Thyroid gland (tissue), 4 donors: ENCODE measurements around the gene AP1B1. TPM values are rescaled to one million over a fixed set of nuclear protein-coding genes. Genes with fewer than 3 reads are reported as not detected.
"Not testable (repeated sequence)": the region's sequence is repeated elsewhere in the genome, so short reads cannot be mapped to it uniquely, and the experiment has no call there.

Source experiments
- DNase-seq, 2 donors: peaks; one replicate each; pipeline ENCODE4 v3.0.0-alpha.2; 2019
- H3K27ac ChIP-seq, 3 donors: fragments of 200-600 bp; sonication (generic); 1 replicate in 2 of 3; 2 replicates in 1 of 3; pipeline ENCODE4 v1.5.1; 2016 to 2019; ENCODE audit warnings: mild to moderate bottlenecking in 1 of 3, moderate library complexity in 1 of 3
- H3K27me3 ChIP-seq: fragments of 200-600 bp; sonication (generic); one replicate; pipeline ENCODE4 v1.5.1; 2019
- H3K36me3 ChIP-seq, 2 donors: fragments of 200-600 bp; sonication (generic); one replicate each; pipeline ENCODE4 v1.5.1; 2016 to 2019
- H3K4me1 ChIP-seq, 2 donors: fragments of 200-600 bp; sonication (generic); one replicate each; pipeline ENCODE4 v1.5.1; 2017 to 2019
- H3K4me3 ChIP-seq, 3 donors: fragments of 200-600 bp; sonication (generic); replicated peaks in 1 of 3; 1 replicate in 2 of 3; 2 replicates in 1 of 3; pipeline ENCODE4 v1.5.1; 2016; ENCODE audit warnings: mild to moderate bottlenecking in 1 of 3
- H3K9me3 ChIP-seq: fragments of 200-600 bp; sonication (generic); one replicate; pipeline ENCODE4 v1.5.1; 2017
- CTCF ChIP-seq, 6 experiments: fragments of 200-600 bp in 3 of 6; fragments of 450-650 bp in 3 of 6; sonication (generic) in 3 of 6; IDR thresholded peaks; one replicate each; pipeline ENCODE4 v1.5.1; 2016 to 2019; ENCODE audit warnings: antibody characterized with exemption in 6 of 6, mild to moderate bottlenecking in 2 of 6, inconsistent platforms in 1 of 6, moderate library complexity in 1 of 6
- POLR2A ChIP-seq, 2 donors: fragments of 450-650 bp; IDR thresholded peaks; one replicate each; pipeline ENCODE4 v1.6.1; 2017; ENCODE audit warnings: antibody characterized with exemption in 2 of 2, mild to moderate bottlenecking in 2 of 2, moderate library complexity in 1 of 2
- WGBS, 2 donors: methylation state at CpG; one replicate each; pipeline ENCODE4 v1.1.5; 2017; 5-methylcytosine and 5-hydroxymethylcytosine counted together
- intact Hi-C: fragments of 100-400 bp; cut with DNase I; formaldehyde crosslinking; loops from one replicate; pipeline ENCODE4 v1.15.1; 2023
- total RNA-seq, 4 donors: library from RNA; depleted of rRNA; stranded (reverse); fragments of >200 nt; gene quantifications; one replicate each; pipeline ENCODE4 v1.2.3, GENCODE V29; 2016

AP1B1 gene
- total RNA-seq, 4 donors from 2014 or later = 45.0 to 103 (median 91.4) TPM

DNA sequence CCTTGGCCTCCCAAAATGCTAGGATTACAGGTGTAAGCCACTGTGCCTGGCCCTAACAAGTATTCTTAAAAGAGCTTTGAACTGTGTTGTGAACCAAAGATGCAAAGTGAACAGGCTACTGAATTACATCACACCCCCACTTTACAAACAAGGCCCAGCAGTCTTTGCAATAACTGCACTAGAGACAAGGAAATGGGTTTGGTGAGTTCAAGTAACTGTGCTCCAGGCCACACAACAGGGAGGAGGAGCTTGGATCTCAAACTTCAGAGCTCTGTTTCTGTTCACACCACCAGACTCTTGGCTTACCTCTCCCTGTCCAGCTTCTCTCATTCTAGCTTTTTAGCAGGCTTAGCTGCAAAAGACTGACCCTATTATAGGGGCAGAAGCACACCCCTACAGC is 42.4 kb downstream of the AP1B1 start:
- no peak overlapping the region for H3K4me3 ChIP-seq
- peaks cover 25 to 42% of the 10 kb centered on the region in 2 donors for H3K36me3 ChIP-seq
- no peaks in the 10 kb centered on the region for H3K9me3 ChIP-seq
- H3K27me3 ChIP-seq = no peaks in the 10 kb centered on the region
- DNase-seq = no peak
- H3K4me1 ChIP-seq = peaks cover 20 to 30% of the 10 kb centered on the region in 2 donors
- H3K27ac ChIP-seq = peak overlapping the region in 1 of 3 donors; percentile 18
- intact Hi-C loops = no loop called here
- TF ChIP-seq CTCF (IDR thresholded peaks at IDR 0.05) (no peak), POLR2A (IDR thresholded peaks at IDR 0.05) (no peak)

DNA sequence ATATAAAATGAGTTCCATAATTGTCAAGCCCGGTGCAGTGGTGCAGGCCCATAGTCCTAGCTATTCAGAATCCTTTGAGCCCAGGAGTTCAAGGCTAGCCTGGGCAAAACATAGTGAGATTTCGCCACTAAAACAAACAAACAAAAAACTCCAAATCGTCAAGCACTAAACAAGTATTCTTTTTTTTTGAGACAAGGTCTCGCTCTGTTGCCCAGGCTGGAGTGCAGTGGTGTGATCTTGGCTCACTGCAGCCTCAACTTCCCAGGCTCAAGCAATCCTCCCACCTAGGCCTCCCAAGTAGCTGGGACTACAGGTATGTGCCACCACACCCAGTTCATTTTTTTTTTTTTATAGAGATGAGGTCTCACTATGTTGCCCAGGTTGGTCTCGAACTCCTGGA is 43.5 kb downstream of the AP1B1 start:
- Histone ChIP-seq H3K36me3 (peaks cover 23 to 41% of the 10 kb centered on the region in 2 donors), H3K27ac (peak overlapping the region; percentile 6 to 35 (median 30)), H3K4me1 (peaks cover 20 to 30% of the 10 kb centered on the region in 2 donors)
- H3K9me3 ChIP-seq, H3K27me3 ChIP-seq, H3K4me3 ChIP-seq, intact Hi-C loops, DNase-seq: not testable (repeated sequence)
- 85 to 88% methylated on average over 5 of the region's 5 CpGs for WGBS, 2 donors

DNA sequence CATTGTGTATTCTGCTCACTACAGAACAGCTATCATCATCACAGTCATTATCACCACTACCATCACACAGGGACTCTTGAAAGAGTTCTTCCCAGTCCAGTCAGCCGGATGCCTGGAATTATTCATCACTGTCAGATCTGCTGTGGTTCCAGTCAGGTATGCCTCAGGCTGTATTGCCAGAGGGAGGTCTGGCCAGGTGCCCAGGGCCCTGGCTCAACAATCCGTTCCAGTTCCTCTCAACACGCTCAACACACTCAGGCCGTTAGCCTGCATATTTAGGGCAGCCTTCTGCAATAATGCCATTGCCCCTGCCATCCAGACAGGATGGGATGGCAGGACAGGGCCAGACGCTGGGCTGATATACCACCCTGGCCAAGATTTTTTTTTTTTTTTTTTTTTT is 44.2 kb downstream of the AP1B1 start:
- H3K27me3 ChIP-seq = no peaks in the 10 kb centered on the region
- intact Hi-C loops = no loop called here
- peak; percentile 96 to 97 for DNase-seq
- H3K27ac ChIP-seq = peak overlapping the region in 1 of 3 donors; percentile 57
- H3K4me3 ChIP-seq = no peak overlapping the region
- TF ChIP-seq CTCF (IDR thresholded peaks at IDR 0.05) = no peak
- no peak for TF ChIP-seq POLR2A (IDR thresholded peaks at IDR 0.05)
- H3K4me1 ChIP-seq = peaks cover 20 to 30% of the 10 kb centered on the region in 2 donors
- H3K36me3 ChIP-seq = peaks cover 20 to 41% of the 10 kb centered on the region in 2 donors
- H3K9me3 ChIP-seq = no peaks in the 10 kb centered on the region
- 25 to 30% methylated on average over 5 of the region's 5 CpGs for WGBS, 2 donors

GRCh38 chr22:29343313-29343805 is 45.0 kb downstream of the AP1B1 start:
- H3K9me3 ChIP-seq = no peaks in the 10 kb centered on the region
- no peaks in the 10 kb centered on the region for H3K27me3 ChIP-seq
- peak; percentile 92 to 94 for DNase-seq
- peaks cover 20 to 30% of the 10 kb centered on the region in 2 donors for H3K4me1 ChIP-seq
- H3K36me3 ChIP-seq = peaks cover 27 to 41% of the 10 kb centered on the region in 2 donors
- no peak for TF ChIP-seq CTCF (IDR thresholded peaks at IDR 0.05)
- no peak for TF ChIP-seq POLR2A (IDR thresholded peaks at IDR 0.05)
- intact Hi-C loops = no loop called here
- peak overlapping the region; percentile 1 to 57 (median 35) for H3K27ac ChIP-seq
- WGBS, 2 donors = 44 to 62% methylated on average over 4 to 7 of the region's 7 CpGs
- no peak overlapping the region for H3K4me3 ChIP-seq

- H3K27me3 ChIP-seq = no peaks in the 10 kb centered on the region
- intact Hi-C loops = no loop called here
- H3K36me3 ChIP-seq = peaks cover 33 to 41% of the 10 kb centered on the region in 2 donors
- H3K27ac ChIP-seq = peak overlapping the region; percentile 1 to 57 (median 35)
- TF ChIP-seq POLR2A (IDR thresholded peaks at IDR 0.05) (no peak), CTCF (IDR thresholded peaks at IDR 0.05) (no peak)
- peak; percentile 74 to 79 for DNase-seq
- H3K4me1 ChIP-seq = peaks cover 20 to 30% of the 10 kb centered on the region in 2 donors
- H3K4me3 ChIP-seq = no peak overlapping the region
- WGBS, 2 donors = 32 to 36% methylated on average over 8 to 9 of the region's 10 CpGs
- H3K9me3 ChIP-seq = no peaks in the 10 kb centered on the region
Observed at GRCh38 chr22:29342577-29343312, 45.6 kb downstream of the AP1B1 start.
